Stimulated activated CD4-positive, alpha-beta T cell treated with anti-CD3 and anti-CD28 coated beads, Interleukin-4, amount 100 ng/mL, for 1 hour (primary cell): ENCODE results near the gene SOX5.

Source experiments
- DNase-seq: peaks from one replicate; pipeline ENCODE4 v3.0.0-alpha.2; 2020

SOX5 gene

DNA sequence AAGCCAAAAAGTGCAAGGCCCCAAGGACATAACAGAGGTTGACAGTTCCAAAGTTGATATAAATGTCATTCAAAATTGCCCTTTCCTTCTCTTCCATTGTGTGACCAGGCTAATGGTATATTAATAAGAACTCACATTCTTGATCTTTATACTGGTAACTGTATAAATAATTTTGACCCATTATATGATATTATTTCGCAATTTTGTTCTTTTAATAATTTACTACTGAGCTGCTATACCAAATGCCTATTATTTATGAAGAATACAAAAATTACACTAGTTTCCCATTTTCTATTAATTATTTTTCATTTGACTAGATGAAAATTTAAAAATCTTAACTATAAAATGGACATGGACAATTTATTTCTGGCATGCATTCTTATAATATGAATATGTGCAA is 370.2 kb downstream of the SOX5 start:
- no peak for DNase-seq

DNA sequence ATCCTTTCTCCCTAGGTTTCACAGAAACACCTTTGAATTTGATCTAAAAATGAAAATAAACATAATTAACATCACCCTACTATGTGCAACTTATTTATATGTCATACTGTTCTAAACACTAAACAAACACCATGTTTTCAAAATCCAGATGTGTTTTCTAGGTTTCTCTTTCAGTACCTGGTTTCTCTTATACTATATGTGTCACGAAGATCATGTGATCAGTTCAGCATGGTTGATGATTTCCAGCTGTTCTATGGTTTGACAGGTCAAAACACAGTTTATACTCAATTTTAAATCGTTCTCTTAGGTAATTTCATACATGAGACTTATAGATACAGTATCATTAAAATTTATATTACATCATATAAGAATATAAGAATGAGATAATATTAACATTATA is 373.1 kb downstream of the SOX5 start:
- no peak for DNase-seq

DNA sequence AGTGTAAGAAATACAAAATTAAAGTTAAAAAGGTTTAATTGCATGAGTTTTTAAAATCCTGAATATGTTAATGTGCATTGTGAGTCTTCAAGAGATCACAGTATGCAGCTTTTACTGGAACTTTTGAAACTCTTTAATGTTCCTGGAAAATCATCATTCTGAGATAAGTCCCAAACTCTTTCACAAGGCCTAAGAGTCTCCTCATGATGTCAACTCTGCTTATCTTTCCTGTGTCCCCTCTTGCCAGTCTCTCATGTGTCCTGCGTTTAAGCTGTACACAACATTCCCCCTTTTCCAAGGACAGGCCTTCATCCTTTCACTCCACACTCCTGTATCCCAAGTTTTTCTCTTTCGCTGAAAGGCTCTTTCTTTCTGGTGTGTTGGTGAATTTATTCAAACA is 380.1 kb downstream of the SOX5 start:
- no peak for DNase-seq

DNA sequence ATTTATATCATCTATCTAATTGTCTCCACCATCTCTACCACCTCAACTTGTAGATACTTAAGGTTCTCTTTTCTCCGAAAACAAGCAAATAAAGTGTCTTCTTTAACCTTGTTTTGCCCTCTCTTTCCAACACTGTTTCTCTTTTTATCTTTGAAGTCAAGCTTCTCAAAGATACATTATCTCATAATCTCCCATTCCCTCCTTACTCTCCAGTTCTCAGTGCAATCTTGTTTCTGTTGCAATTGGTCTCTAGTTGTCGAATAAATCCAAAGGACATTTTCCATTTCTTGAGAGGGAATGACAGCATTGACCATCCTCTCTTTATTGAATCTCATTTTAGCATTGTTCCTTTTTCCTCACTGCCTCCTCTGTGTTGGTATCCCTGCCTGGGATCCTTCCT is 383.3 kb downstream of the SOX5 start:
- DNase-seq: no peak

DNA sequence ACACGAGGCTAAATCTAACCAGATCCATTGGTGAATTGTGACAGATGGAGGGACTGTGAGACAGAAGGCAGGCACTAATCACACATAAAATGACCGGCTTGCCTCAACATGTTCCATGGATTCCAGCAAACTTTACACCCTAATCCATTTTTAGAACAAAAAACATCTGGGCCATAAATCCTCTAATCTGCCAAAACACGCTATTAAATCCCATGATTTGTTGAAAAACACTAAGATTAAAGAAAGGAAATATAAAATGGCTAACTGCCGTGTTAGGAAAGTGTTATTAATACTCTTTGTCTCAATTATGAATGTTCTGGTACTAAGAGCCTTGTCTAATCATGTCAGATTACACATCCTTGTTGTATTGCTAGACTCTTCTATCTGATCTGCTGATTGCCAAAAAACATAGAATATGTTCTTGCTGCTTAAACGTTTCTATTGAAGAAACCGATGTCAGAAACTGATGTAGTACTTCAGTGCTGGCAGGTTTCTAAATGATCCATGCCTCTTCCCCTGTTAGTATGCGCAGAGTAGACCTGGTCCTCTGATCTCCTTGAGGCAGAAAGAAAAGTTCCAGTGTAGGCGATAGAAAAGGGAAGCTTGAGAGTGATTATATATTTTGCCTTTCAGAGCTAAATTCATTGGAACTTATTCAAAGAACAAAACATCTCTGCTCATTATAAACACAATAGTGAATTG is 384.9 kb downstream of the SOX5 start:
- no peak for DNase-seq

DNA sequence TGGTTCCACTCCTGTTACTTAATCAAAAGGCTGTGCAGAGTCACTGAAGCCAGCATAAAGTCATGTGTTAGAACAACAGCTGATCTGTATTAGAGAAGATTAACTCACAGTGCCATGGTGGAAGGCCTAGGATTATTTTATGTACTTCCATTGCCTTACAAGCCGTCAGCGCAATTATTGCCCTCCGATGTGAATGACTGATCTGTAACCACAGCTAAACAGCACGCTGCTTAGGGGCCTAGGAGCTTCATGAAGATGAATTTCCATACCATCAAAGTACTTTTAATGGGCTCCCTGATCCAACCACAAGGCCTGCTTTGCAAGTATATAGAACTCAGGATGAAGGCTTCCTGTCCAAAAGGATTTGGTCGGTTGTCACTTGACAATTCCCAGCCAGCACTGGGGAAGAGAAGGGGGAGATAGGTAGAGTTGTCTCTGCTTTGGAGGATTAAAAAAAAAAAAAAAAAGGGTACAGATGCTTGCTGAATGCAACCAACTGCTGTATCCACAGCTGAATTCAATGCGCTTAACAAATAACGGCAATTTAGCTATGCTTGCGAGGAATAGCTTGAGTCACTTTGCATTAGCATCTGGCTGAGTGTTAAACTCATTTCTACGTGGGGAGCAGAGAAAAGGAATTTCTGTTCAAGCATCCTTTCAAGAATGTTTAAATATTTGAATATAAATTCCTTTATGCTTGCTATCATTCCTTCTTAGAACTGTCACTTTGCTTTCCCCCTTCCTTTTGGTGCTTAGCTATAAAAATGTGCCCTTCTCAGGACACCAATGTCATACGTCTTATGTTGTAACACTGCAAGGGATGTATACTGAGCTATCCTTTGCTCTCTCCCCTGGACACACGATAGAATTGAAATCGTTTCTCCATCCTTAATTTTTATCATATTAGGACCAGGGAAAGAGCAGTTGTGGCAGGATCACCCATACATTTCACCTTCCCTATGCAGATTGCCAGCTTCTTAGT is 387.8 kb downstream of the SOX5 start:
- no peak for DNase-seq

DNA sequence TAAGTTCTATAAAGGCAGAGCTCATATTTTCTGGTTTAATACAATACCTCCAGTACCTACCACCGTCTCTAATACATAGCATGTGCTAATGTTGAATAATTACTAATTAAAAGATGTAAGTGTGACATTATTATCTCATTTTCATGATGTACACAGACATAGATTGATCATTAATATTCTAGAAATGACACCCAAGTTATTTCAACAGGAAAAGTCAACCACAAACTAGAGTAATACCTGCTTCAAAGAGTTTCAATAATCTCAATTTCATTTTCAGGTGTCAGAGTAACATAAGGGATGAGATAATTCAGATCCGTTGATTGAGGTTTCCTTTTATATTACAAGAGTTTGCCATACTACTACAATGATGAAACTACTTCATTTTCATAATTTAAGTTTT is 388.9 kb downstream of the SOX5 start:
- no peak for DNase-seq

DNA sequence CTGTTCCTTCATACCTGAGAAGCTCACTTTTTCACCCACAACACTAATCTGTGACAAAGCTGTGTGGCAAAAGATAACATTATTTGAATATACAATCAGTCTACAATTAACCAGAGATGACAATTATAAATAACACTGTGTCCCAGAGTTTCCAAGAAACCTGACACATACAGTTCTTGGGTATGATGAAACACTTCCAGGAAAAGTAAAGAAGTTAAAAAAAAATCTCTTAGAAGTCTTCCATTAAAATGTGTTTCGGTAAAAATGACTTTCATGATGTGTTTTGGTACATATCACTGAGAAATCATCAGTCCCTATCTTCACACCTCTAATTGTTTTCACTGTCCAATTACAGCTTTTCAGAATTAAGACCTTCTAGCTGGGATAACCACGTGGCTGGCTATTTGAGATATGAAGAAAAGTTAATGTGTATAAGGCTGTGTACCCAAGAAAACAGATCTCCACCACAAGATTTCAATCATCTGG is 390.2 kb downstream of the SOX5 start:
- DNase-seq: no peak

DNA sequence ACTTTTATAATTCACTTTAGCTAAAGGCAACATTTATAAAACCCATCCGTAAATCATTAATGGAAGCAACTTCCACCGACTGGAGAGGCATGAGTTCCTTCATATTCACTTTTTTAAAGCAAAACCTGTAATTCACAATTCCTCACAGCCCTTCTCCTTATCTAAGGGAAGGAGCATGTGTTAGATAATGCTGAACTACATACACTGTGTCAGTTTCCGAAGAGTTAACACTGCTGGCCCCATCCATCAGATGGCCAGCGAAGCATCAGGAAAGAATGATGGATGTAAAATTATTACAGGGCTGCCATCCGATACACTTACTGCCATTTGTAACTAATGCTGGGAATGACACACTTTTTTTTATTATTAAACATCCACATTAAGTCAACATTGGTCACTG is 392.8 kb downstream of the SOX5 start:
- DNase-seq: no peak

DNA sequence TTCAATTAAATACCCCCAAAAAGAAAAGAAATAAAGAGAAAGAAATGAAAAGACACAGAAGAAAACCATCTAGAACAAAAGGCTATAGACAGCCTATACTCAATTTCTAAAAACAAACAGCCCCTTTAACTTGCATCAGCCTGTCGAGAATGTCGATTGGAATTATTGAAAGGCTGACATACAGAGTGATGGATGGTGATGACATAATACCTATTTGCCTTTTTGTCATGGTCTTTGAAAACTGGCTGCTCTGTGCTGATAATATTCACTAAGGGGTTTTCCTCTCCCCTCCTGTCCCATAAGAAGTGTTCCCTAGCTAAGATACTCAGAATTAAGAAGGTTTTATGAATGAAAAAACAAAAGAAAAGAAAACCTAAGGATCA is 393.7 kb downstream of the SOX5 start:
- DNase-seq: no peak

DNA sequence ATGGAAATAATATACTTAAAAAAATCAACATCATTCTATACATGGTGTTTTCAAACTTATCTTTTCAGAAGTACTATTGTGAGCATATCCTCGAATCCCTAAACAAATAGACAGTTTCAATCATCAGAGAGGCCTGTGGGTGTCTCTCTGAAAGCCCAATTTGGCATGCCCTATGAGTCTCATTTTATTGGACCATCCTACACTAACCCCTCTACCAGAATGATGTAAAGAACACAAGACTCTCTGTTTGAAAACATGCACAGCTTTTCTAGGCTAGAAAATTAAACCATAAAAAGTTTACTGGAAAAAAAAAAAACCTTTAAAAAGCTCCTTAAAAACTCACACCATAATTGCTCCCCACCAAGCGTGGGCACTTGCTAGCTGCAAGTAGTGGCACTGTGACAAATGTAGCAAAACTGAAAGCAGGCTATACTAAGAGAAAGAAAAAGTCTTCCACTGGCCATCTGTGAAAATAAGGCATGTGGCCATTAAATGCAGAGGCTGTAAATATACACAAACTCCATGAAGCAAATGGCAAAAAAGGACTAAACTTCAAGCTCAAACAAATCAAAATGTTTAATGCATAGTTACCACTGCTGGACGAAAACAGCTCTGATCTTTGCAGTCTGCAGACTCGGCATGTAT is 394.2 kb downstream of the SOX5 start:
- no peak for DNase-seq

DNA sequence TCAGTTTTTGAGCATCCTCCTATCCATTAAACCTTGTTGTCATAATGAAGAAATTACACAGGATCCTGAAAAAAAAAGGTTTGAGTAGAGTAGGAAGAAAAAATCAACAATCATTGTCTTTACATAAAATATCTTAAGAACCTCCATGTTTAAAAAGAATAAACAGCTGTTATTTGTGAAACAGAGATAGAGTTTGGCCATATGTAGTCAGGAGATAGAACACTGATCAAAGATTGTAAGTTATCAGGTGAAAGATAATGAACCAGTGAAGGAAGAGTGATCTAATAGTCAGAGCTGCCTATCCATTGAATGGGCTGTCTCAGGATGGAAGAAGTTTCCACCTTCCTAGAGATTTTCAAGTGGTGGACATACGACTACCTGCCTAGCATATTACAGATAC is 397.1 kb downstream of the SOX5 start:
- no peak for DNase-seq

DNA sequence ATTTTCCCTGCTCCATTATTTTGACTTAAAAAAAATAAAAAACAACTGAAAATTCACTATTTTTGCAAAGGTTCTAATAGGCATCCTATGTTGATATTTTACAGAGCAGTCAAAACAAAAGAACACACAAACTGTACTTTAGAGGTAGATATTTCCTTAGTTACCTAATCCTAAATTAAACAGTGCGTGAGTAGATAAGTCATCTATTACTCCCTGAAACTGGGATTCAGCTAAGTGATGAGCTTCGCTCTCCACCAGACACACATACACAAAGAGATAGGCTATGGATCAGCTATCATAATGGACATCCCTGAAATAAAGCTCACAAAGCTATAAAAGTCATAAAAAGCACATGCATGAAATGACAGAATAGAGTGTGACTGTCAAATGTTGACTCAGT is 398.7 kb downstream of the SOX5 start:
- no peak for DNase-seq

DNA sequence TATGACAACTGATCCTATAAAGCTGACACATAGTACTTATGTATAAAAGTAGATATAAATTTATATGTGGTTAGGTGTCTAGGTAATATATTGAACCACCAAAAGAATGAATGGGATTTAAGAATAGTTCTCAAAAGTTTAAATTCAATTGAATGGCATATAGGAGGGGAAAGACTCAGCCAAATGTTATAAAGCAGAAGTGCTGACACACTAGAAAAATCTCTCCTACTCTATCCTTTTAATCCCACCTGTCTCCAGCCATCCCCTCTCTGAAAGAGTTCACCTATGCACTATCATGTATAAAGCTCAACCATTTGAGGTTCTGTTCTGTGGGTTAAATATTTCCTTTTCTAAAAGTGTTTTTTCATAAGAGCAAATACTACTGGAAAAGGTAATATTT is 400.7 kb downstream of the SOX5 start:
- no peak for DNase-seq

DNA sequence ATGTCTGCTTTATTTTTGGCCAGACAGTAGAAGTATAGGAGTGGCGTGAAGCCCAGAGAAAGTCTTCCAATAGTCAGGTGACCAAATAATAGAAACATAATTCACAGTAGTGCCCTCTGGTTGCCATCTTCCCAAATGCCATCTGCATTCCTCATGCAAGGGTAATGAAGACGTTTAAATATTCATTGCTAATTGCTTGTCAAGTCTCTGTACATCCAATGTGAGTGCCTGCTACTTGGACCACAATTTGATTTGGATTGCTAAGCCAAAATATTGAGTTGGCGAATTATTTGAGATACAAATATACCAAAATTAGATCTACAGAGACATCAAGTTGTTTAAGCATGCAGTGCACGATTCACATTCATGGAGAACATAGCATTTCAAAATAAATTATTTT is 402.7 kb downstream of the SOX5 start:
- DNase-seq: no peak

DNA sequence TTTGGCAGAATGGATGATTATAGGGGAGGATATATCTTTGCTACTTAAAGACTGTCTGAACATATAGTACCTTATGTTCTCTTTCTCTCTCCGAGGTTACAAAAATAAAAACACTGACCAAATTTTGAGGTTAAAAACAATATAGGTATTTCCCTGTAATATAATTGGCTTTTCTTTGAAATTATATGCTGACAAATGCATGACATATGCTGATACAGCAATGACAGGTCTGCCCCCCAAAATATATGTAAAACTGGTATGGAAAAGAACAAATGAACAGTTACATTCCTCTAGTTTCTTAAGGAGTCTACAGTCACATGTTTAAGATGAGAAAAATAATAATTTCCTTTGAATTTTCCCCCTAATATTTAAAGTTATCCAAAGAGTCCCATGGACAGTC is 405.7 kb downstream of the SOX5 start:
- no peak for DNase-seq

DNA sequence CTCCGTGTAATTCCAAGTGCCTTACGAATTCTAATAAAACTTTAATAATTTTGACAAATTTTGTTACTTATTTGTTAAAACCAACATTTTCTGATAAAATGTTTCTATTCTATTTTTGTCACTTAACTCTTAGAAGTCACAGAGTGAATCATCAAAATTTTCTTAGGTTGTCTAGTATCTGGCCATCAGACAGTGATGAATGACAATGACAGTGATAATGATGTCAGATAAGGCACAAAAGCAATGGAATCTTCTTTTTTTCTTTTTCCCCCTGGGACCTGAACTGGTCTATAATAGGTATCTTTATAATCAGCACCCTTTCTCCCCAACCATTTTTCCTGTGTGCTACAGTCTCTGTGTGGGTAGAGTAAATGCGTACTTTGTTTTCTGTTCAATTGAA is 407.3 kb downstream of the SOX5 start:
- DNase-seq: no peak

DNA sequence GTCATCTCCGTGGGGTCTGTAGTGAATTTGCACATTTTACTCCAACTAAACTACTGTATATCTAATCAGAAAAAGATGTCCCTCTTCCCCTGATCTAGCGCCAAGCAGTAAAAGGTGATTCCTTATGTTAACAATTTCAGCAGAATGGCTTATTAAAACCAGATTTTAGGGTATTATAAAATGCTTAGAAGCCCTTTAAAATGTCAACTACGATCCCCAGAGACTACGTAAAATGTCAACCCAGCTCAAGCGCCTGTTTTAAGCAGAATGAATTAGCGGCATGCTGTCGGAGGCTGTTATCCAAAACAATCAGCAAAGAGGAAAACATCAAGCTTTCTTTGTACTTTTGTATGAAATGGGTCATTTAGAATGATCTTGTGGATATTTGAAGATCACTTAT is 408.9 kb downstream of the SOX5 start:
- DNase-seq: no peak

DNA sequence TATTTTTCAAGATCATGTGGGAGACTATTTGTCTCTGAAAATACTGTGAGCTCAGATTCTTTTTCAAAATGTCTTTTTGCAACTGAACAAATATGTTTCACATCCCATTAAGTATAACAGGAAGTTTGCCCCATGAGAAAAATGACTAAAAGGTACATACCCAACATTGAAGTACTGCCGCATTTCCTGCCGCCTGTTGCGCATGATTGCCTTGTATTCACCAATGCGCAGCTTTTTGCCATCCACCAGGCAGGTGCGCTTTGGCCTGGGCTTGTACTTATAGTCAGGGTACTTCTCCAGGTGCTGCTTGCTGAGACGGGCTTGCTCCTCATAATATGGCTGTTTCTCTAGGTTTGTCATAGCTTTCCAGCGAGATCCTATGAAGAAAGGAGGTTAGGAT is 413.2 kb downstream of the SOX5 start:
- no peak for DNase-seq

DNA sequence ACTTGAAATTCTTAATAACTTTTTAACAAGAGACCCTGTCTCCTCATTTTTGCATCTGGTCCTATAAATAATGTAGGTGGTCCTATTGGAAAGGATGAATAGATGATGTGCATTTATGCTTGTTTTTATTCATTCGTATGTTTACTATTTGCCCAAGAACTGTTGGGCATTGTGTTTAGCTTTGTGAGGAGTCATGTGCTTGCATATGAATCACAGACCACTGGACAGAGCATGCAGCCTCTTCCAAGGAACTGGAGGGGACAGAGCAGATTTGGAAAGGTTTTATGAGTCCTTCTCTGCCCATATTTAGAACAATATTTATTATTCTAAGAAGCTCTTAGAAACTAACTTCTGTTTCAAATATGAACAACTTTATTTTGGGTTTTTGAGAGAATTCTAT is 414.0 kb downstream of the SOX5 start:
- DNase-seq: no peak

DNA sequence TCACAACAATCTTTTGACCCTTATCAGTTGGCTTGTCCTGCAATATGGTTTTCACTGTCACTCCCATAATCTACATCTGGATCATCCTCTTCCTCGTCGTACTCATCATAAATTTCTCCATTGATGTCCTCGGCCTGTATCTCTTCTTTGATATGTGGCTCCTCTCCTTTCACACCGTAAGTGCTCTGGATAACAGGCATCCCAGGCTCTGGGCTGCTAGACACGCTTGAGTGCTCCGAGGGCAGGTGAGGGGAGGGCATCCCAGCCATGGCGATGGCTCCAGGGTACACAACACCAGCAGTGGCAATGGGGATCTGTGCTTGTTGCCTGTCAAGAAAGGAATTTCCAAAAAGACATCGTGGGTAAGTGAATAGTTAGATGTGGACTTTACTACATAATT is 415.3 kb downstream of the SOX5 start:
- DNase-seq: no peak

DNA sequence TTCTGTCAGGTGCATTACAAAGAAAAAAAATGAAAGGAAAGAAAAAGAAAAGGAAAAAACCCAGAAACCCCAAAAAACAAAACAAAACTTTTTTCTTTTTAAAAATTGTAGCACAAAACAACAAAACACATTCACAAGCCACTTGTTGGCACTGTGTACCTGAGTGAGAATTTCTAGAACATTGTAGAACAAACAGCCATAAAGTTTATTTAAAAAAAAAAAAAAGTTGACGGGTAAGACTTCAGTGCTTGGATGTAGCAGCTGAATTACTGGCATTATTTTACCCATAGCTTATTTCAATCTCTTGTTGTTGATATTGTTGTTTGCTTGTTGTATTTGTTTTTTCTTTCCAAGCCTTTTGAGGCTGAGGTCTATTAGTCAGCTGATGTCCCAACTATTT is 415.8 kb downstream of the SOX5 start:
- DNase-seq: no peak

DNA sequence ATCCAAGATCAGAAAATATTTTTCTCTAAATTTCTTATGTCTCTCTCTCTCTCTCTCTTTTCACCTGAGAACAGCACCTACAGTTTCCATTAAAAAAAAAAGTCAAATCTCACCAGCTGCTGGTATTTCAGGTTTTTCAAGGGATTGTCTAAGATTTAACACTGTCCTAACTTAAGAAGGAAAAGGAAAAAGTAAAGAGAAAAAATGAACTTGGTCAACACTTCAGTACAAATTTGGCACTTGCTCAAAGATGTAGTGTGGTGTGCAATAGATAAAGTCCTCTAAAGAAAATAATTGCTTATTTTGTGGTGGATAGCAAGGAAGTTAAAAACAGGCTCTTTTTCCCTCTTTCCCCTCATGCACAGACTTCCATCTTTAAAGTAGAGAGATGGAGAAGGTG is 416.2 kb downstream of the SOX5 start:
- no peak for DNase-seq

DNA sequence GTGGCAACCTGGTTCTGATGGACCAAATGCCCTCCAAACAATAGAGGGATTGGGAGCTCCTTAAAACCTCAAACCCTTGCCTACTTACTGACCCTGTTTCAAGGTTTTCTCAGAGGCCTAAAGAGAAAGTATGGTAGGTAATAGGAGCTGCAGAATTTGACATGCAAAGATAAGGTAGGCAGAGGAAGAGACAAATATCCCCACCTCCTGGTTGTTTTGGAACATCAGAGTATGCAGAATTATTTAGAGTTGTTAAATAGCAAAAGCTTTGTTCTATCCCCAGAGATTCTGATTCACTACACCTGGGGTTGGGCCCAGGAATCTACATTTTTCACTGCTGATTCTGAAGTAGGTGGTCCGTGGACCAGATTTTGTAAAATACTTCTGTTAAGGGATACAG is 421.2 kb downstream of the SOX5 start:
- no peak for DNase-seq
